ENCODE results near the gene HOXA3. TPM values are rescaled to one million over a fixed set of nuclear protein-coding genes. Genes with fewer than 3 reads are reported as not detected.
A peak's percentile ranks its signal among the peaks of the same experiment; 100 is the strongest.

HOXA3 gene
- total RNA-seq, 1 donor, result 3.5 TPM

DNA sequence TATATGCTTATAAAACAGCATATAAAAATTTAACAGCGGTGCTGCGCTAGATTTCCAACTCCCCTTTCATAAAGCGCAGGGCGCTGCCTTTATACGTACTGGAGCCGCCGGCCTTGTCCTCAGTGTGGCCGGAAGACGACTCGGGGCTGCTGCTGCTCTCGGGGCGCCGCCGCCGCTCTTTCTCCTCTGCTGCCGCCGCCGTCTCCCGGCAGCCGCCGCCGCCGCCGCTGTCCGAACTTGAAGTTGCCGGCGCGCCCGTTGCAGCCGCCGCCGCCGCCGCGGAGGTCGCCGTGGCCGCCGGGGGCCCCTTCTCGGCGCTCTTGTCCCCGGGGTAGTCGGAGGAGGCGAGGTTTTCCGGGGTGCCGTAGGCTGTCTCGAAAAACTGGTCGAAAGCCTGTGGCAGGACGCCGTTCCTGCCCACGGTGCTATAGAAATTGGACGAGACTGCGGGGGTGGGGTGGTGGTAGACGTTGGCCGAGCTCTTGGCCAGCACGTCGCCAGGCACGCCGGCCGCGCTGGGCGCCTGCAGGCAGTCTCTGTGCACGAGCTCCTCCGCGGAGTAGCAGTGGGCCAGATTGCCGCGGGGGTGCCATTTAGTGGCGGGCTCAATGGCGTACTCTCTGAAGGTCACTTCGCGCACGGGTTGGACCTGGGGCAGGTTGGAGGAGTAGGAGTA lies 32.1 kb upstream of the HOXA3 start:
- no peak for TF ChIP-seq CTCF (IDR thresholded peaks at IDR 0.05; ENCODE audit: insufficient read depth, low read length)
- peak overlapping the region; percentile 33 for H3K4me3 ChIP-seq (ENCODE audit: low read depth, low read length)
- no peak for DNase-seq (ENCODE audit: low read depth)

GRCh38 chr7:27183682-27184336 lies 31.4 kb upstream of the HOXA3 start:
- DNase-seq (ENCODE audit: low read depth), result no peak
- no peak for TF ChIP-seq CTCF (IDR thresholded peaks at IDR 0.05; ENCODE audit: insufficient read depth, low read length)
- H3K4me3 ChIP-seq (ENCODE audit: low read depth, low read length), result peak overlapping the region; percentile 10

GRCh38 chr7:27182861-27183681 lies 30.7 kb upstream of the HOXA3 start:
- H3K4me3 ChIP-seq (ENCODE audit: low read depth, low read length), result no peak overlapping the region
- no peak for DNase-seq (ENCODE audit: low read depth)
- no peak for TF ChIP-seq CTCF (IDR thresholded peaks at IDR 0.05; ENCODE audit: insufficient read depth, low read length)

- H3K4me3 ChIP-seq (ENCODE audit: low read depth, low read length), result no peak overlapping the region
- no peak for TF ChIP-seq CTCF (IDR thresholded peaks at IDR 0.05; ENCODE audit: insufficient read depth, low read length)
- no peak for DNase-seq (ENCODE audit: low read depth)
Observed at GRCh38 chr7:27182285-27182841, 30.0 kb upstream of the HOXA3 start.

- no peak overlapping the region for H3K4me3 ChIP-seq (ENCODE audit: low read depth, low read length)
- no peak for TF ChIP-seq CTCF (IDR thresholded peaks at IDR 0.05; ENCODE audit: insufficient read depth, low read length)
- no peak for DNase-seq (ENCODE audit: low read depth)
Observed at GRCh38 chr7:27181795-27182275, 29.5 kb upstream of the HOXA3 start.

Measured in fibroblast of the aortic adventitia (primary cell).